Measurements from ENCODE around the gene DAZL.
A peak's percentile ranks its signal among the peaks of the same experiment; 100 is the strongest.
"Not testable (repeated sequence)": the region's sequence is repeated elsewhere in the genome, so short reads cannot be mapped to it uniquely, and the experiment has no call there.

Gene DAZL, protein sequence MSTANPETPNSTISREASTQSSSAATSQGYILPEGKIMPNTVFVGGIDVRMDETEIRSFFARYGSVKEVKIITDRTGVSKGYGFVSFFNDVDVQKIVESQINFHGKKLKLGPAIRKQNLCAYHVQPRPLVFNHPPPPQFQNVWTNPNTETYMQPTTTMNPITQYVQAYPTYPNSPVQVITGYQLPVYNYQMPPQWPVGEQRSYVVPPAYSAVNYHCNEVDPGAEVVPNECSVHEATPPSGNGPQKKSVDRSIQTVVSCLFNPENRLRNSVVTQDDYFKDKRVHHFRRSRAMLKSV

DNA sequence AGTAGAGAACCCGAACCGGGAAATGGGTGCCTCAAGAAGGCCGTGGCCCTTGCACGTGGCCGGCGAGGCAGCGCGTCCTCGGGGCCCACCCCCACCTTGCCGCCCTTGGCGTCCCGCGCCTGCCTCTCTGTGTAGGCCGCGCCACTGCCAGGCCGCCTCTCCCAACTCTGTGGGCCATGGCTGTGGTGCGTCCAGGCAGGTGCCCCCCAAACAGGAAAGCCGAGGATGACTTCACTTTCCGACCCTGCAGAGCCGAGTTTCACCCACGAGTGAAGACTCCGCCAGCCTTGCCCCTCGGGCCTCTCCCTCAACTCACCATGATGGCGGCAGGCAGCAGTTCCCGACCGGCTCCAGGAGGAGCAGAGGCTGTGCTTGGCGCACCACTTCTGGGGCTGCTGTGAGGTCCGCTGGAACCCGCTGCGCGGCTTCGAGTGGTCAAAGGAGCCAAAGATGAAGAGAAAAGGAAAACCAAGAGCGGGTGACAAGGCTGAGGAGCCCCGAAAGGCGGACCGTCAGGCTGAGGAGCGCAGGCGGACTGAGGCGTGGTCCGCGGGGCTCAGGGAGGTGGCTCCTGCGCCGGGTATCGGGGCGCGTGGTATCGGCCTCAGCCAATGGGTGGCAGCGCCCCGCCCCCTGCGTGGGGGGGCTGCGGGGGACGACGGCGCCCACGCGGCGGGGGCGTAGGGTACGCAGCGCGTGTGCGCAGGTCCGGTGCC is at the start of gene DAZL:
DAZL (minus strand) TSS at position 537 of the 716 bp plus-strand sequence; CDS start at position 319, 218 bp downstream.
- DNase-seq = no peak

DNA sequence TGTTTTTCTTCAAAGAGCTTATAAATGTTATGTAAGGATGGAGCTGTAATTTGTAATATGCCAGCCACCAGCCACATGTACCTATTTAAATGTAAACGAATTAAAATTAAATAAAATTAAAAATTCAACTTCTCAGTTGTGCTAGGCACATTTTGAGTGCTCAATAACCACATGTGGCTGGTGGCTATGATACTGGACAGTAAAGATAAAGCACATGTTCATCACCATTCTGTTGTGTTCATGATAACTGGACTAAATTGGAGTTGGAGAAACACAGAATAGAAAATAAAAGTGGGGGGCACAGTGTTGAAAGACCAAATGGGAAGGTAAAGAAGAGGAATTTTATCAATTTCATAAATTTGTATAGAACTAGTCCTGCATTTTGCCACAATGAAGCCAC is 49.8 kb upstream of the DAZL start:
- no peak for DNase-seq

GRCh38 chr3:16653712-16654111 is 48.5 kb upstream of the DAZL start:
- no peak for DNase-seq

DNA sequence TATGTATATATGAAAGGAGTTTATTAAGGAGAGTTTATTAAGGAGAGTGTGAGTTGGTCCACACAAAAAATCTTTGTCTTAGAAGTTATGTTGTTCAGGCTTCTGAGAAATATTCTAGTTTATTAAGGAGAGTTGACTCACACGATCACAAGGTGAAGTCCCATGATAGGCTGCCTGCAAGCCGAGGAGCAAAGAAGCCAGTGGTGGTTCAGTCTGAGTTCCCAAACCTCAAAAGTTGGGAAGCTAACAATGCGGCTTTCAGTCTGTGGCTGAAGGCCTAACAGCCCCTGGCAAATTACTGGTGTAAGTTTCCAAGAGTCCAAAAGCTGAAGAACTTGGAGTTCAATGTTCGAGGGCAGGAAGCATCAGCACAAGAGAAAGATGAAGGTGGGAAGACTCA is 42.4 kb upstream of the DAZL start:
- no peak for DNase-seq

GRCh38 chr3:16639806-16640205 is 34.6 kb upstream of the DAZL start:
- DNase-seq = no peak

- no peak for DNase-seq
Measured at GRCh38 chr3:16633948-16634347, 28.7 kb upstream of the DAZL start.

GRCh38 chr3:16632395-16632794 is 27.2 kb upstream of the DAZL start:
- DNase-seq = no peak

DNA sequence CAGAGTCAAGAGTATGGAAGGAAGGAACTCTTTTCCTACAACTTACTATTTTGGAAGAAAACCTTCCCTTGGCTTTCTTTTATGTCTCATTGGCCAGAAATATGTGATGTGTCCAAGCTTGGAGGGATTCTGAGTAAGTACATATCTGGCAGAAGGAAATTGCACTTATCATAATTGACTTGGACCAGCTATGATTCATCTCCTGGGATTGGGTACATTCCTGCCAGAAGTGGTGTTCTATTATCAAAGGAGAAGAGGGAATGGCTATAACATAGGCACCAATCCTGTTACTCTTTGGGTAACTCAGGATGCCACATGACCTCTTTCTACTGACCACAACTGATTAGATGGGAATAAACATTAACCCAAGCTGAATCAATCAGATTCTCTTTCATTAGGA is 13.5 kb upstream of the DAZL start:
- no peak for DNase-seq

- DNase-seq = not testable (repeated sequence)
Measured at GRCh38 chr3:16617155-16617554, 11.9 kb upstream of the DAZL start.

DNA sequence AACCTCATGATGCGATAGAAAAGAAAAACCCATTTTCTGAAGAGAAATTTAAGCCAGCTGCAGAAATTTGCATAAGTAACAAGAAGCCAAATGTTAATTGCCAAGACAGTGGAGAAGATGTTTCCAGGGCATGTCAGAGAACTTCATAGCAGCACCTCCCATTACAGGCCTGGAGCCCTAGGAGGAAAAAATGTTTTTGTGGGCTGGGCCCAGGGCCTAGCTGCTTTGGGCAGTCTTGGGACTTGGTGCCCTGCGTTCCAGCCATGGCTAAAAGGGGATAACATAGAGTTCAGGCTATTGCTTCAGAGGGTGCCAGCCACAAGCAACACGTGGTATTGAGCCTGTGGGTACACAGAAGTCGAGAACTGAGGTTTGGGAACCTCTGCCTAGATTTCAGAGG is 10.9 kb upstream of the DAZL start:
- DNase-seq = no peak

GRCh38 chr3:16614033-16615031 is 9.1 kb upstream of the DAZL start:
- DNase-seq = no peak

DNA sequence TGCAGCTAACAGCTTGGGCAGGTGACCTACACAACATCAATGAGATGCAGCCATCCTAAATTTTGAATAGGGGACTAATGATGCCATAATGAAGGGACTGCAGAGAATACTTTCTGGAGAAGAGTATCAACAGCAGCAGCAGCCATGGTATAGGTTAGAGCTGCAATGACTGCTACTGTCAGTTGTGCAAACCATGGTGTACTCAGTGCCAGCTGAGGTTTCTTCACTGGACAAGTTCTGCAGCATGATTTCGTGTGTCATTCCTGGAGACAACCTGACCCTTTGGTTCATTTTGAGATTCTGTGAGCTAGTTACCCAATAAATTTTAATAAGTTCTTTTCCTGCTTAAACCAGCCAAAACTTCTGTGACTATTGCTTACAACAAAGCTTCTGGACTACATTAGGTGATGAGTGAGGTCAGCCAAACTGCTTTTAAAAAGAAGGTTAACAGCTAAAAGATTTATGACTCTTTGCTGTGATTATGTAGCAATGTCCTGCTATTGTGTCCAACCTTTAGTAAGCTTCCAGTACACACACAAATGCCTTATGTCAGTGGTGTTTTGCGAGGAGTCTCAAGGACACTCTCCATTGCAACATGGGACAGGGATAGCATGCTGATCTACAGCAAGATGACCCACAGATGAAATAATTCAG is 4.8 kb upstream of the DAZL start:
- no peak for DNase-seq

DNA sequence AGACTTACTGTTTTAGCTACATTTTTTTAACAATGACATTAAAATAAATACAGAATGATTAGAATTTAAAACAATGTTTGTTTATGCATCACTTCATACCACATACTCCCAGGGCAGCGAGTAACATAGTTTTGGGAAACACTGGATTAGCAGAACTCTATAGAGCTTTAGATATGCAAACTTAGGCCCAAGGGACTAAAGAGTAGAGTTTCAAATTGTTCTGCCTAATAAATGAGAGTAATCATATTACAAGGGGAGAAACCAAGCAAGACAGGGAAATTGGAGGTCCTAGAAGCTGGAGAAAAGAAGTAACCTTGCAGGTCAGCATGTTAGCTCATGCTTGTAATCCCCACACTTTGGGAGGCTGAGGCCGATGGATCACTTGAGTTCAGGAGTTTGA is 3.6 kb upstream of the DAZL start:
- DNase-seq = no peak

GRCh38 chr3:16607718-16608117 is 2.5 kb upstream of the DAZL start:
- DNase-seq = no peak

- DNase-seq = no peak
Measured at GRCh38 chr3:16606398-16606797, 1.2 kb upstream of the DAZL start.

DNA sequence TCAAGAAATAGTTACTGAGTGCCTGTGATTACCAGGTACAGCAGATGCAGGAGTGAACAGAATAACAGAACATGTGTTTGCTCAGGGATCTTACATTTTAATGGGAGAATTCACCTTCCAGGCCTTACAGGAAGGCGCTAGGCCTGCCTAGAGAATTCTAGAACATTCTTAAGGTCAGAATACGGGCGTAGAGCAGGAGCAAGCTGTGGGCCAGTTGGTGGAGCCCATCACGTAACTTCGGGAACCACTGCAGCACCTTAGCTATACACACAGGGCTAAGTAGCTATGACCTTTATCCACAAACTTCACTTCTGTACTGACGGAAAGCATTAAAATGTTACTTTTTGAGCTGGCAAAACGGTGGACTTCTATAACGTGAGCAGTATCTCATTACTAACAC is 743 bp upstream of the DAZL start:
- DNase-seq = no peak

GRCh38 chr3:16604433-16604832 is 790 bp downstream of the DAZL start:
- no peak for DNase-seq

- no peak for DNase-seq
Measured at GRCh38 chr3:16601537-16602005, 3.7 kb downstream of the DAZL start.

GRCh38 chr3:16600780-16601536 is 4.3 kb downstream of the DAZL start:
- DNase-seq = peak; percentile 83

- DNase-seq = no peak
Measured at GRCh38 chr3:16599694-16600093, 5.5 kb downstream of the DAZL start.

- DNase-seq = no peak
Measured at GRCh38 chr3:16596352-16597032, 8.7 kb downstream of the DAZL start.

All from NCI-H2029 (cell line).